ENCODE results near the gene RREB1. TPM values are rescaled to one million over a fixed set of nuclear protein-coding genes. Genes with fewer than 3 reads are reported as not detected.

The RREB1 gene
- total RNA-seq, 1 donor from 2014 or later, result 20.6 TPM

DNA sequence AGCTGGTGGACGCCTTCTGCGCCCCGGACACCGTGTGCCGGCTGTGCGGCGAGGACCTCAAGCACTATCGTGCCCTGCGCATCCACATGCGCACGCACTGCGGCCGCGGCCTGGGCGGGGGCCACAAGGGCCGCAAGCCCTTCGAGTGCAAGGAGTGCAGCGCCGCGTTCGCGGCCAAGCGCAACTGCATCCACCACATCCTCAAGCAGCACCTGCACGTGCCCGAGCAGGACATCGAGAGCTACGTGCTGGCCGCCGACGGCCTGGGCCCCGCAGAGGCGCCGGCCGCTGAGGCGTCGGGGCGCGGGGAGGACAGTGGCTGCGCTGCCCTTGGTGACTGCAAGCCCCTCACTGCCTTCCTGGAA lies 122.5 kb downstream of the RREB1 start:
- no peak for DNase-seq

DNA sequence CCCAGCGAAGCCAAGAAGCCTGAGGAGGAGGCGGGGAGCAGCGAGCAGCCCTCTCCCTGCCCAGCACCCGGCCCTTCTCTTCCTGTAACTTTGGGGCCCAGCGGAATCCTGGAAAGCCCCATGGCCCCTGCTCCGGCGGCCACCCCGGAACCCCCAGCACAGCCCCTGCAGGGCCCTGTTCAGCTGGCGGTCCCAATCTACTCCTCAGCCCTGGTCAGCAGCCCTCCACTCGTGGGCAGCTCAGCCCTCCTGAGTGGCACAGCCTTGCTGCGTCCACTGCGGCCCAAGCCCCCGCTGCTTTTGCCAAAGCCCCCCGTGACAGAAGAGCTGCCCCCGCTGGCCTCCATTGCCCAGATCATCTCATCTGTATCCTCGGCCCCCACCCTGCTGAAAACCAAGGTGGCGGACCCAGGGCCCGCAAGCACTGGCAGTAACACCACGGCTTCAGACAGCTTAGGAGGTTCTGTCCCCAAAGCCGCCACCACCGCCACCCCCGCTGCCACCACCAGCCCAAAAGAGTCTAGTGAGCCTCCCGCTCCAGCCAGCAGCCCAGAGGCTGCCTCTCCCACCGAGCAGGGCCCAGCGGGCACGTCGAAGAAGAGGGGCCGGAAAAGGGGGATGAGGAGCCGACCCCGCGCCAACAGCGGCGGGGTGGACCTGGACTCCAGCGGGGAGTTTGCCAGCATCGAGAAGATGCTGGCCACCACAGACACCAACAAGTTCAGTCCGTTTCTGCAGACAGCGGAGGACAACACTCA lies 123.4 kb downstream of the RREB1 start:
- no peak for DNase-seq

DNA sequence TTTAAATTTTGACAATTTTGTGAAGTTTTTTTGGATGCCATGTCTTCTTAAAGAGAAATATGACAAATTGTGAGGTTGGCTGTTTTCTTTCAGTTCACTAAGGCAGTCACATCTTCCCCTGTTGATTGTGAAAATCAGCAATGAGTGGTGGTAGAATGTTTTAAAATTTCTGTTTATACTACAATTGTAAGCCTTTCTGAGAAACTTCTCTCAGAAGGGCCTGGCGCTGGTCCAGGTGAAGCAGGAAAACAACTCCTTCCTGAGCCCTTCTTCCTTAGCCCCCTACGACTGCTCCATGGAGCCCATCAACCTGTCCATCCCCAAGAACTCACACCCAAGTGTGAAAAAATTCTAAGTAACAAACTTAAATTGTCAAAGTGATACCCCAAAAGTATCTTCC lies 124.6 kb downstream of the RREB1 start:
- peak; percentile 51 for DNase-seq

DNA sequence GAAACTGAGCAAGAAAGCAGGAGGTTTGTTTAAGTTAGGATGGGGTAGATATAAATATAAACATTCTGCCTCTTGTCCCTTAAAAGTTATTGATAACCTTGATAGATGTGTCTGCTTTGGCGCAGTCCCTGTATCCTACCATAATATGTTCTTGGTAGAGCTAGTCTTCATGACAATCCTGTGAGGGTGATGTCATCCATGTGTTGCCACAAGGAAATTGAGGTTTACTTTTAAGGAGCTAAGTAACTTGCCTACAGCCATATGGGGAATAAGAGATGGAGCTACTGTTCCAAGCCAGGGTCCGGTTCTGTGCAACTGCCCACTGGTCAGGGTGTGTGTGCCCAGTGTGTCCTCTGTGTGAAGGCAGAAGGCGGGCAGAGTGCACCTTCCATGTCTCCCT lies 126.8 kb downstream of the RREB1 start:
- DNase-seq, result no peak

DNA sequence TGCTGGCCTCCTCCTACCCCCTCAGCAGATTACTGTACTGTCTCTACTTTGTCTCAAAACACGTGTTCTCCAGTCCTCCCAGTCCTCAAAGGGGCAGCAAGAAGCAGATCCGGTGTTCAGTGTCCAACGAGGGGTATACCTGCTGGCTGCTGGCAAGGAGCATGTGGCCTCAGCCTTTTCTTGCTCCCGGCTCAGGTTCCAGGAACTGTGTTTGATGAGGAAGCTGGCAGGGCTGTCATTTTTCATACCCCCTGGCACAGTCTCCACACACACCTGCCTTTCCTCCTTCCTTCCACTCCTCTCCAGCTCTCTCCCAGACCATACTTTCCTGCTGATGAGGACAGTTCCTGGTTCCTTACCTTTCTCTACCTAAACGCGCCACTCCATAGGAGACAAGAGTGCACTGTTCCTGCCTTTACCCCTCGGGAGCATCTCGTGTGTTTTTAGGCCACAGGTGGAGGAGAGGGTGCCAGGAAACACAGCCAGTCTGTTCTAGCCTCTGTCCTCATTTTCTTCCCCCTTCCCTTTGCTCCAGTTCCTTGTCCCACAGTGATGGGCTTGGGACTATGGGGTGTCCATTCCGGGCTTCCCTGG lies 128.0 kb downstream of the RREB1 start:
- DNase-seq, result no peak

DNA sequence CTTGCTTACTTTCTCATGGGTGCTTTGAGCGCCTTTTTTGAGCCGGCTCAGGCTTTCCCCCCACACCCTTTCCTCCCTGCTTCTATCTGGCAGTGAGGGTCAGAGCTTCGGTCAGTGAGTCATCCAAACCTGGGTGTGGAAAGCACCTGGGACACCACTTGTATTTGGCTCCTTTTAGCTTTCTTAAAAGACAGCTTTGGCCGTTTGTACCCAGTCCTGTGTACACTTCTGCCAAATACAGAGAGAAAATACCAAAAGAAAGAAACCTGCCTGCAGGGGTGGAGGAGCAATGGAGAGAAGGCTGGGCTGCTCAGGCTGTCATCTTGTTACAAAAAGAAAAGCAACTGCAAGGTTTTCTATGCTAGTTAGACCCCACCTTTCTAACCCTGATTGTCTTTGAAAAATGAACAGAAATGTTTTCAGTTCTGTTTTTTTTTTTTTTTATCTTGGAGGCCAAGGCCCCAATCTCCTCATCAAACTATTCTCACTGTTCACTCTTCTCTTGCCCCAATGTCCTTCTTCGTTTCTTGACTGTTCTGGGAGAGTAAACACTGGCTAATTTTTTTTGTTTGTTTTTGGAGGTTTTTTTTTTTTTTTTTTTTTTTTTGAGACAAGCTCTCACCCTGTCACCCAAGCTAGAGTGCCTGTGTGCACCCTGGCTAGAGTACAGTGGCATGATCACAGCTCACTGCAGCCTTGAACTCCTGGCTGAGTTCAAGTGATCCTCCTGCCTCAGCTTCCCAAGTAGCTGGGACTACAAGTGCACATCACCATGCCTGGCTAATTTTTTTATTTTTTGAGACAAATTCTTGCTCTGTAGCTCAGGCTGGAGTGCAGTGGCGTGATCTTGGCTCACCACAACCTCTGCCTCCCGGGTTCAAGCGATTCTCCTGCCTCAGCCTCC lies 128.8 kb downstream of the RREB1 start:
- no peak for DNase-seq

DNA sequence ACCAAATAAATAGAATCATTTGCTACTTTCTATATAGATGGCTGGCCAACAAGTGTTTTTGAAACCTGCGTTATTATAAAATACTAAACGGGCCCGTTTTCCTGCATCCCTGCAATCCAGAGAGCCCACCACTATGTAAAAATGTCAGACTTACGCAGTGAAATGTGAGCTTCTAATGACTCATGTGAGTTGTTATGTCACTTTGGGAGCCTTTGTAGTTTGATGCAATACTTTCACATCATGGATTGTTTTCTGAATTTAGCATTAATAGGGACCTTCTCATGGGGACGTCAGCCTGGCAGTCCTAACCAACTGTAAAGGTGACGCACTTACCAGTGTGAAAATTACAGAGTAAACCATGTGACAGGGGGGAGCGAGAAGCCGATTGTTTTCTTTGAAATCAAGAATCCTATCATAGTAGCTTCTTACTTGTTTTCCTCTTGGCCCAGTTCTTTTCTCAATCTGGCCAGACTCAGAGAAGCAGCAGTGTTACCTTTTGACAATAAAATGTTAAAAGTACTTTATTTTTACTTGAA lies 130.0 kb downstream of the RREB1 start:
- DNase-seq, result no peak

DNA sequence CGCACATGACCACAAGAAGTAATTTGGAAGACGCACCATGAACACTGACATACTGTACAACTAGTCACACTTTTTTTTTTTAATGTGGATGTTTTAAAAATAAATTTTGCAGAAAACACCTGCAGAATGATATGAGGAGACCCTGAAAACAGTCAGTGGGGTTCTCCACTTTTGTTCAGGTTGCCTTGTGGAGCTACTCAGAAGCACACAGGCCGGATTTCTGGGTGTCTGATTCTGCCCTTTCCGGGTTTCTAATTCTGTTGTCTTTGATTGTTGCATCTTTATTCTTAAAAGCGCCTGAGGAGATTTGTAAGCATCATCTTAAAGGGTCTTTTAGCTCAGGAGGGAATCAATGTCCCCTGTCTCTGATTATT lies 130.8 kb downstream of the RREB1 start:
- DNase-seq, result no peak

DNA sequence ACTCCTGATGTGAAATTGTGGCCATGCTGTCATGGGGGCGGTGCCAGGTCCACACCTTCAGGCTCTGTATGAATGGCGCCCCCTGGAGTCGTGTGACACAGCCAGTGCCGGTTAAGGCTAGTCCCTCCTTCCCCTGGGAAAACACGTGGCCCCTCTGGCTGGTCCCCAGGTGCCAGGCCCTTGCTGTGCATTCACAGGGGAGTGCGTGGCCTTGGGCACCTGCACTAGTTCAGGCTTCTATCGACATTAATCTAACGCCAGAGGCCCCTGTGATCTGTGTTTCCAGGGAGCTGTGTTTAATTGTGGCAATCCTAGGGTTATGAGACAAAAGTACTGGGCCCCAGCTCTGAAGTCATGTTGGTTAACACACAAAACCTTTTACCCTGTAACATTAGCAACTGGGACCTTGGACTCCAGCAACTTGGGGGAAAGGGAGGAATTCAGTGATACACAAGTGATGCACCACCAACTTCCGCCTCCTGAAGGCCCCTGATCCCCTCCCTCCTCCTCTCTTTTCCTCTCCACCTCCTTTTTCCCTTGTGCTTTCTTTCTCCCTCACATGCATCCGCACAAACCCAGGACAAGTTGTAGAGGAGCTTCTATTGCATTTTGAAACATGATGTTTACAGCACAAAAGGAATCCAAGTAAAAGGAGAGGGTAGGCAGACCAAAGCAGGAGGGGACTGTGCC lies 131.3 kb downstream of the RREB1 start:
- DNase-seq, result peak; percentile 87

DNA sequence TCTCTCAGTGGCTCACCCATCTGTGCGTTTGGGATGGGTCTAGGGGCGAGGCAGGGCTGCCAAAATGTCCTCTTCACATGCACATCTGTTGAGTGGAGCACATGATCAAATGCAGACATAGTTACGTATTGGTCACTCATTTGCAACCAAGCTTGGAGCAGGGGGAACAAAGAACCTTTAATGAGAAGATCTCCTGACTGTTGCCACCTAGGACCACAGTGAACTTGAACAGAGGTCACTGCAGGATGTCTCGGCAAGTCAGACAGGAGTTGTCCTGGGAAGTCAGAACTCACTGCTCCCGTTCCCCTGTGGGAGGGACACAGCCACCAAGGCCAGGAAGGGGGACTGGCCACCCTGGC lies 131.8 kb downstream of the RREB1 start:
- no peak for DNase-seq

DNA sequence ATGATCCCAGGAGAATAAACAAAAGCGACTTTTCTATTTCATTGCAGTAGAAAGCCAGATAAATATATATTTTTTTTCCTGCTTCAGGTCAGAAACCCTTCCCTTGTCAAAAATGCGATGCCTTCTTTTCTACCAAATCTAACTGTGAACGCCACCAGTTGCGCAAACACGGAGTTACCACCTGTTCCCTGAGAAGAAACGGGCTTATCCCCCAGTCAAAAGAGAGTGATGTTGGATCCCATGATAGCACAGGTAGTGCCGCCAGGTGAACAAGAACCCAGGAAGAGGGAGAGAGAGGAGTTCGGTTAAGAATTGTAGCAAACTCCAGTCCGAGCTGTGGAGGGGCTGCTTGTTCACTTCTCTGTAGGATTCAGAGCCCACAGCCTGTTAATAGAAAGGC lies 132.6 kb downstream of the RREB1 start:
- DNase-seq, result no peak

DNA sequence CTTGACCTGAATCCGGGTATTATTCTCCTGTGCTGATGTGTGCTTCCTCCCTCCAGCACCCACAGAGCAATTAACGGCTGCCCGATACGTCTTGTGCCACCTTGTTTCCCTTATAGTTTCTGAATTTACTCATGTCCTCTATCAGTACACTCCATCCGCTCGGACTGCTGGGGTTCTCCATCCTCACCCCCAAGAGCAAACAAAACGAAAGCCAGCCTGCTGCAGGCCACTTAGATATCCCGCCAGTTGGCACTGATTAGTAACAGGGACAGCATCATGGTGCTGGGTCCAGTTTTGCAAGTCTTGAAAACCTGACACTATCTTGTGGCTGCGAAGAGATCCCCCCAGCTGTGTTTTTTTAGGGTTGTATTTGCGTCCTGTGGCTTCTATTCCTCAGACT lies 133.4 kb downstream of the RREB1 start:
- no peak for DNase-seq

DNA sequence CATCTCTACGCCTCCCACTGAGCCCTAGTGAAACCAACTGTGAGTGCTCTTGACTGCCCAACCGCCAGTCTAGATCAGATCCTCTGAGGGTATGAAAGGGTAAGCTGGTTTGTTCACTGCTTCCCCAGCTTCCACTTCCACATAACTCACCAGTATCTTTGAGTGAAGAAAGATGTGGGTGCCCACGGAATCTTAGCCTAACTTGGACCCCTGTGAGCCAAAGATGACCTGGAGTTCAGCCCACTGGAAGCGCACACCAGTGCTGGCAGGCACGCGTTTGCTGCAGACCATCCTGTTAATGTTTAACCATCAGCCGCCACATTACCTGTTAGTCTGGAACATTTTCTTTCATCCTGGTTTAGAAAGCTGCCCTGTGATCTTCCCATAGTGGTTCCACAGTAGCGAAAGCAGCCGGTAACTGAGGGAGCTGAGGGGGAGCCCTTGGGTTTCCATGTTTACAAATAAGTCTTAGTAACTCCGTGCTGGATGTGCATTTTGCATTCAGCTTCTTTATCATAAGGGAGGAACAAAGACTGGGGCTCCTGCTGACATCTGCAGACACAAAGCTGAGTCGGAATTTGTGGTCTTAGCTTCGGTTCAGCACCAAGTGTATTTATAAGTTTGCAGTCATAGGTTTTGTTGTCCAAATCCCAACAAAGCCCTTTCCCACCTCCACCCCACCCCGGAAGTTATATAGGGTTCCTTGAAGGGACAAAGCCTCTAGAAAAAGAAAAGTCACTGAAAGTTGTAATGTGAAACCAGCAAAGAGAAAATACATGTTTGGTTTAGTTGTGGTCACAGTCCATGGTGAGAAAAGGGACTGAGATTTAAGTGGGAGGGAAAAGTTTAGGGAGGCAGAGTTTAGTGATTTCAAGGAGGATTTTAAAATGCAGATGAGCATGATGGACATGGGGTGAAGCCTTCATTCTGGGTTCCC lies 134.2 kb downstream of the RREB1 start:
- no peak for DNase-seq

DNA sequence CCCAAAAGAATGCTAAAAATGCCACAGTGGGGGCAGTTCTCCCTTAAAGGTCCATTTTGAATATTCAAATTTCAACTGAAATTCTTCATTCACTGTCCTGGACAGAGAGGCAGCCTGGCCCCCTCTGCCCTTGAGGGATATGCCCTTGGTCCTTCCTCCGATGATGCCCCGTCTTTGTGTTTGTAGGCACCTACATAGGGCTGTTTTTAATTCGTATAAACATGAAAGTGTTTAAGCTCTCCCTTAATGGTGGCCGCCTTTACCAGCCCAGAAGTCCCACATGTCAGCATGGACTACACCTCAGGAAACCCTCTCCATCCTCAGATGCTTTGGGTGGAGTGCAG lies 135.0 kb downstream of the RREB1 start:
- DNase-seq, result no peak

DNA sequence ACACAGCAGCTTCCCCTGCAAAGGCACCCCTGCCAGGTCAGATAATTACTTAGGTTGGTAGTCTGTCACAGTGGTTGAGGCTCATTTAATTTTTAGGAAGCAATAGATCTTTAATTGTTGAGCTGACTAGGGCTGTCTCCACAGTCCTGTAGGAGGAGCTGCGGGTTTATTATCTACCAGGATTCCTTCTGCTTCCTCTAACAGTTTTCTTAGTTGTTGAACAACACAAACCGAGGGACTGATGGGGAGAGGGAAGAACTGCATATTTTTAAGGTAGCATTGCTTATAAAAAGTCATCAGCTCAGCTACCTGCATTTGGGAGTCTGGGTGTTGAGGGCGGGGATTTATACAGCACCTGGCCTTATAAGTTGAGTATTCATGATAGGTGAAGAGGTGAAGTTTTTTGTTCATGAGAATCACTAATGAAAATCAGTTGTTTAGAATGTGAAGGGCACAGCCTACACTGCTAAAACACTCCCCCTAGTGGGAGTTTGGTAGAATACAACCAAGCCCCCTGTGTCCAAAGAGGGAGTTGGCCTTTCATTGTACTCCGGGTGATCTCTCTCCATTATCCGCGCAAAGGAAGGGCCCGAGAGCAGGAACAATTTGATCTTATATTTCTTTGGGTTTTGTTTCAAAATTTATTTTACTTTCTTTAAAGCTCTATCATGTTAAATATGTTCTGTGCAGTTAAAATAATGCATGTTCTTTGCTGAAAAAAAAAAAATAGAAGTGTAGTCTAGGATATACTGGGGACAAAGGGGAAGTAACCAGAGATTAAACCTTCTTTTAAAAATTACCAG lies 135.6 kb downstream of the RREB1 start:
- peak; percentile 81 for DNase-seq

DNA sequence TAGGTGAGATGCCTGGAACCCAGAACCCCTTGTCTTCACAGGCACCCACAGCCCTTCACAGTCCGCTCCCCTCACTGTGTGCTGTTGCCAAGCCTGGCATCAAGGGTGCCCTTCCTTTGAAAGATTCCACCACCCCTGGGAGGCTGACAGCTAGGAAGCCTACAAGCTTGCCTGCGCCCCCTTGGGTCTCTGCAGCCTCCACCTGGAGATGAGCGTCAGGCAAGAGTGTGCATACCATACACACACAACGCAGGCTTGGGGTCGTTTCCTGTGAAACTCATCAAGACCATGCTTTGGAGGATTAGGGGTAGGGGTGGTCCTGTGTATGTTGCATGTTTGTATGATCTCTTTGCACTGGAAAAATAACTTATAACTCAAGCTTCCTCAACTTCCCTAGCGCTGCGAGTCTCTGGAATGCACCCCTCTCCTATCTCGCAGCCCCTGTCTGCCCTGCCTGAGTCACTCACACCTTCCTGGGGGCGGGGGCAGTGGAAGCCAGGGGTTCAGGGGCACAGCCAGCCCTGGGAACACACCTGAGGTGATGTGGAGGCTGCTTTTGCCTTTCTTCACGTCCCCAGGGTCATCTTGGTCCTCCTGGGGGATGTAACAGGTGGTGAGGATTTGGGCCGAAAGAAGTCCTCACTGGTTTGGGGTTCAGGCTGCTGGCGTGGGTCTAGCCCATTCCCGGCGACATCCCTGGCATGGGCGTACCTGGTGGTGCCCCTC lies 138.1 kb downstream of the RREB1 start:
- DNase-seq, result no peak

DNA sequence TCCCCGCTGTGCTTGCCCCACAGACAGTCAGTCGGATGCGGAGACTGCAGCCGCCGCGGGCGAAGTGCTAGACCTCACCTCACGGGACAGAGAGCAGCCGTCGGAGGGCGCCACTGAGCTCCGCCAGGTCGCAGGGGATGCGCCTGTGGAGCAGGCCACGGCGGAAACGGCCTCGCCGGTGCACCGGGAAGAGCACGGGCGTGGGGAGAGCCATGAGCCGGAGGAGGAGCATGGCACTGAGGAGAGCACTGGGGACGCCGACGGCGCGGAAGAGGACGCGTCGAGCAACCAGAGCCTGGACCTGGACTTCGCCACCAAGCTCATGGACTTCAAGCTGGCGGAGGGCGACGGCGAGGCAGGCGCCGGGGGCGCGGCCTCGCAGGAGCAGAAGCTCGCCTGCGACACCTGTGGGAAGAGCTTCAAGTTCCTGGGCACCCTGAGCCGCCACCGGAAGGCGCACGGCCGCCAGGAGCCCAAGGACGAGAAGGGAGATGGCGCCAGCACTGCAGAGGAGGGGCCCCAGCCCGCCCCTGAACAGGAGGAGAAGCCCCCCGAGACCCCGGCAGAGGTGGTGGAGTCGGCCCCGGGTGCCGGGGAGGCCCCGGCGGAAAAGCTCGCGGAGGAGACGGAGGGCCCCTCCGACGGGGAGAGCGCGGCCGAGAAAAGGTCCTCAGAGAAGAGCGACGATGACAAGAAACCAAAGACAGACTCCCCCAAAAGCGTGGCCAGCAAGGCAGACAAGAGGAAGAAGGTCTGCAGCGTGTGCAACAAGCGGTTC lies 138.8 kb downstream of the RREB1 start:
- DNase-seq, result no peak

DNA sequence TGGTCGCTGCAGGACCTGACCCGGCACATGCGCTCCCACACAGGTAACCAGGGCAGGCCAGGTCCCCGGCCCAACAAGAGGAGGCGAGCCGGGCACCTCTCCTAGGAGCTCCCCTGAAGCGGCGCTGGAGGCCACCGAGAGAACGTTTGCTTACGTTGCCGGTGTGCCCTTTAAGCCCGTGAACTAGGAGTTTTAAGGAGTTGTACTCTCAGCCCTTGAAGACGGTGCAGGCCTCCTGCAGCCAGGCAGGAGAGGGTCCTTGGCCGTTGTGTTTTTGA lies 139.4 kb downstream of the RREB1 start:
- DNase-seq, result no peak

DNA sequence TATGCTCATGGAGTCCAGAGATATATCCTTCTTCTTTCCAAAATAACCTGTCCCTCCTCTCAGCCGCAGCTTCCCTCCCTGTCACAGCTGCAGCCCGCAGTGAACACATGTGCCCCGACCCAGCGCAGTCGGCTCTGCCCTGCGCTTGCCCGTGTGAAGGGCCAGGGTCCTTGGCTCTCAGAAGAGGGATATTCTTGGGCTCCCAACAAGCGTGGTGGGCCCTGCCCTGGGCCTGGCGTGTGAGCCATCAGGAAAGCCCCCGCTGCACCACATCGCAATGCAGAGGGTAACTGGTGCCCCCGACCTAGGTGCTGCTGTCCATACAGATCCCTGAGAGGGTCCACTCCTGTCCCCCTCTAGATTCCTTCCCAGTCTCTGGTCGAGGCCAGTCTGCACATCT lies 140.1 kb downstream of the RREB1 start:
- DNase-seq, result no peak

DNA sequence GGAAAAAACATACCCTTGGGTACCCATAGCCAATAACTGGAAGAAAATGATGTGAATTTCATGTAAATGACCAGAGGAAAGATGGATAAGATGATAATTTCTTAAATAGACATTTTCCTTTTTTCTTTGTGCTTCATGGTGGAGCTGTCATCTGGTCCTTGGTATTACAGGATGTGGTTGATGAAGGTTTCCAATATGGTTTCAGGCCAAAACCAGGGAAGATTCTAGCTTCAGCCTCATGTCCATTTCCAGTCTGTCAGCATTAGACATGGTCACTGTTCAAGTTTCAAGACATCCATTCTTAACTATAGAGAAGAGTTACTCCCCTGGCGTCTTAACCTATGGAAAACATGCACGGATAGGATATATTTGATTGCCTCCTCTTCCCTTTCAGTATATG lies 141.6 kb downstream of the RREB1 start:
- DNase-seq, result no peak
